B cell (primary cell): Measurements from ENCODE around the gene EGFLAM. TPM values are rescaled to one million over a fixed set of nuclear protein-coding genes. Genes with fewer than 3 reads are reported as not detected.

Source experiments
- ATAC-seq: fragments of 200-7000 bp; cut with Tn5 transposase; one replicate; pipeline ENCODE4 v1.10.0; 2021; ENCODE audit warnings: low read depth, mild to moderate bottlenecking, moderate number of reproducible peaks, moderate library complexity
- CTCF ChIA-PET: fragments of 350-600 bp; sonication (Branson Sonifier 250); formaldehyde crosslinking; loops from one replicate; lab custom pipeline; 2021; ENCODE audit warnings: antibody characterized with exemption, inconsistent platforms; lab: Charles Lee
- POLR2A ChIA-PET: fragments of 350-600 bp; sonication (Branson Sonifier 250); formaldehyde crosslinking; loops from one replicate; lab custom pipeline; 2021; ENCODE audit warnings: antibody characterized with exemption; lab: Charles Lee
- DNase-seq: peaks from one replicate; pipeline ENCODE4 v3.0.0; 2013
- H2AFZ ChIP-seq: 2 replicates; pipeline ENCODE4 v1.6.1; 2012; ENCODE audit warnings: mild to moderate bottlenecking, low read depth, low read length; ENCODE audit not compliant: insufficient read depth, poor library complexity, severe bottlenecking
- H3K27ac ChIP-seq, 2 donors: 1 replicate in 1 of 2; 2 replicates in 1 of 2; pipeline ENCODE4 v1.5.1; 2012 to 2013; ENCODE audit warnings: low read length in 2 of 2, mild to moderate bottlenecking in 2 of 2, moderate library complexity in 1 of 2
- H3K27me3 ChIP-seq, 4 experiments: fragments of 200-600 bp in 1 of 4; sonication (generic) in 1 of 4; replicated peaks in 1 of 4; 1 replicate in 2 of 4; 2 replicates in 2 of 4; pipeline versions ENCODE4 v1.6.1 to v1.7.0; 2013 to 2016; ENCODE audit warnings: low read length in 3 of 4, mild to moderate bottlenecking in 2 of 4, mixed read lengths in 1 of 4, moderate library complexity in 1 of 4; ENCODE audit not compliant: insufficient read depth in 4 of 4, control insufficient read depth in 3 of 4; ENCODE audit errors: control extremely low read depth in 1 of 4
- H3K36me3 ChIP-seq, 2 experiments: replicated peaks in 1 of 2; 1 replicate in 1 of 2; 2 replicates in 1 of 2; pipeline versions ENCODE4 v1.6.1 to v1.7.1; 2013; ENCODE audit warnings: low read length in 1 of 2; ENCODE audit not compliant: insufficient read depth in 2 of 2, control insufficient read depth in 1 of 2; ENCODE audit errors: control extremely low read depth in 1 of 2, extremely low read depth in 1 of 2
- H3K4me1 ChIP-seq, 2 donors: fragments of 200-600 bp in 1 of 2; sonication (generic) in 1 of 2; 1 replicate in 1 of 2; 2 replicates in 1 of 2; pipeline versions ENCODE4 v1.5.1 to v1.6.1; 2013 to 2017; ENCODE audit warnings: low read length in 2 of 2; ENCODE audit not compliant: control insufficient read depth in 2 of 2, insufficient read depth in 2 of 2
- H3K4me2 ChIP-seq: replicated peaks from 2 replicates; pipeline ENCODE3; 2012; ENCODE audit warnings: mild to moderate bottlenecking, low read depth, low read length; ENCODE audit not compliant: poor library complexity, severe bottlenecking
- H3K4me3 ChIP-seq, 5 experiments: fragments of 200-600 bp in 1 of 5; sonication (generic) in 1 of 5; 1 replicate in 3 of 5; 2 replicates in 2 of 5; pipeline versions ENCODE4 v1.5.1 to v1.7.0; 2011 to 2016; ENCODE audit warnings: low read length in 4 of 5, mild to moderate bottlenecking in 4 of 5, low read depth in 2 of 5, control low read depth in 1 of 5, moderate library complexity in 1 of 5; ENCODE audit not compliant: insufficient read depth in 1 of 5; ENCODE audit errors: control extremely low read depth in 1 of 5, extremely low read depth in 1 of 5
- H3K79me2 ChIP-seq: fragments of 200-600 bp; sonication (generic); one replicate; pipeline ENCODE4 v1.6.0; 2016; ENCODE audit warnings: low read length; ENCODE audit not compliant: control insufficient read depth, insufficient read depth
- H3K9ac ChIP-seq: fragments of 200-600 bp; sonication (generic); 2 replicates; pipeline ENCODE4 v1.6.1; 2017; ENCODE audit warnings: mild to moderate bottlenecking, low read length, moderate library complexity
- H3K9me3 ChIP-seq, 3 donors: one replicate each; pipeline versions ENCODE4 v1.6.1 to v1.7.1; 2013; ENCODE audit warnings: low read length in 2 of 3; ENCODE audit not compliant: control insufficient read depth in 2 of 3, insufficient read depth in 1 of 3; ENCODE audit errors: control extremely low read depth in 1 of 3
- H4K20me1 ChIP-seq: 2 replicates; pipeline ENCODE4 v1.6.0; 2012; ENCODE audit warnings: mild to moderate bottlenecking, low read length; ENCODE audit not compliant: insufficient read depth, control insufficient read depth, poor library complexity, severe bottlenecking
- H3K27ac Mint-ChIP-seq: one replicate; pipeline ENCODE4 v1.8.0; 2021; ENCODE audit warnings: mixed read lengths
- H3K27me3 Mint-ChIP-seq: one replicate; pipeline ENCODE4 v1.8.0; 2021; ENCODE audit warnings: mixed read lengths
- H3K4me1 Mint-ChIP-seq: one replicate; pipeline ENCODE4 v1.8.0; 2021; ENCODE audit warnings: mixed read lengths
- H3K4me3 Mint-ChIP-seq: one replicate; pipeline ENCODE4 v1.8.0; 2021; ENCODE audit warnings: mixed read lengths
- H3K9me3 Mint-ChIP-seq: one replicate; pipeline ENCODE4 v1.8.0; 2022; ENCODE audit warnings: mixed read lengths; ENCODE audit not compliant: insufficient read depth
- EZH2 ChIP-seq: IDR thresholded peaks from 2 replicates; pipeline ENCODE4 v1.6.1; 2012; ENCODE audit warnings: borderline replicate concordance, low read depth, mild to moderate bottlenecking, moderate library complexity, low read length; ENCODE audit not compliant: insufficient read depth, poor library complexity, severe bottlenecking
- WGBS: methylation state at CpG from one replicate; pipeline ENCODE4 v1.1.5; 2013; ENCODE audit warnings: missing lambda C conversion rate; ENCODE audit not compliant: insufficient coverage; 5-methylcytosine and 5-hydroxymethylcytosine counted together
- intact Hi-C: fragments of 100-400 bp; cut with micrococcal nuclease; formaldehyde crosslinking; loops from one replicate; pipeline ENCODE4 v1.10.0; 2022
- polyA plus RNA-seq: library from polyadenylated mRNA; depleted of rRNA; stranded (reverse); fragments of >200 nt; gene quantifications from 2 replicates; pipeline ENCODE4 v1.2.3, GENCODE V29; 2012
- total RNA-seq, 2 donors: library from RNA; stranded (reverse); fragments of 120-200 nt in 1 of 2; gene quantifications; 1 replicate in 1 of 2; 2 replicates in 1 of 2; pipeline versions ENCODE4 v1.2.3 to v1.2.4, GENCODE V29; 2013 to 2022
- TF ChIP-seq, protein P1 (sequence below): fragments of 200-600 bp; IDR thresholded peaks from one replicate; pipeline ENCODE4 v1.8.0; 2022; ENCODE audit warnings: antibody characterized with exemption, mild to moderate bottlenecking

EGFLAM gene
- total and polyA plus RNA-seq, 2 donors (not counting 1 experiment from before 2014, with no cell fraction given): not detected

DNA sequence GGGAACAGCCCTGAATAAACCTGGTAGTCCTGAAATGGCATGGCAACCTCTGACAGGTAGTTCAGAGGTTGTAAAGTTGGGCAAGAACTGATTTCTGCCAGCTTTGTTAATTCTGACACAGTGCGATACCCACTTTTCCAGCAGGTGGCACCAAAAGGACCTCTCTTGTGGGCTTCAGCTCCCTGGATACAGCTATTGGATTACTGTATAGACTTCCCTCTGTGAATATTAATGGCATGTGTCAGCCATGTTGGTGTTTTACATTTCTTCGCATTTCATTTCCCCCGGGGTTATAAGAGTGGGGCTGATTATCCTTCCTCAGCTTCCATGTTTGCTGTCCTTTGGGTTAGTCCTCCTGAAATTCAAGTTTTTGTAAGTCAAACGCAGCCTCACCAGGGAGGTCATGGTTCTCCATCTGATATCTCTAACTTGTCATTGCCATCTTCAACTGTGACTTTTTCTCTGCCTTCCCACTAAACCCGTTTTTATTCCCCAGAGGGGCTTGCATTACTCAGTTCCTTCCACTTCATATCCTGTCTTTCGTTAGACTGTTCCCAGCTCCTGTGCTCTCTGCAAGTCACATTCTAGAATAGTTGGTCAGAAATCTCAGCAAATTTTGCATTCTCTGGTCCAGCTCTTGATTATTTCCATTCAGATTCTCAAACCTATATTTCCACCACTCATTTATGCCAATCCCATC, 162.5 kb downstream of the EGFLAM start:
- Histone ChIP-seq H3K79me2 (no peaks in the 10 kb centered on the region), H3K9me3 (no peaks in the 10 kb centered on the region), H3K9ac (no peak overlapping the region), H3K4me3 (no peak overlapping the region), H3K27me3 (peaks cover 0 to 16% (median 0%) of the 10 kb centered on the region in 4 experiments), H3K4me2 (no peak overlapping the region), H4K20me1 (no peaks in the 10 kb centered on the region), H2AFZ (no peak overlapping the region), H3K27ac (no peak overlapping the region), H3K4me1 (no peaks in the 10 kb centered on the region), H3K36me3 (no peaks in the 10 kb centered on the region)
- intact Hi-C loops: no loop called here
- 39% methylated on average over 6 of the region's 6 CpGs for WGBS
- Mint-ChIP-seq H3K4me3 (no peak overlapping the region), H3K27ac (no peak overlapping the region), H3K27me3 (peaks cover 45% of the 10 kb centered on the region), H3K9me3 (no peaks in the 10 kb centered on the region), H3K4me1 (no peaks in the 10 kb centered on the region)
- ChIA-PET POLR2A (no interaction called here), CTCF (interaction anchor here (0.7 to 2.1 kb wide), 4 partner anchors 11 to 21 kb away, joined by 3 to 11 read pairs (median 4); no protein-coding TSS in a partner anchor)
- ATAC-seq: no peak
- TF ChIP-seq, protein P1, sequence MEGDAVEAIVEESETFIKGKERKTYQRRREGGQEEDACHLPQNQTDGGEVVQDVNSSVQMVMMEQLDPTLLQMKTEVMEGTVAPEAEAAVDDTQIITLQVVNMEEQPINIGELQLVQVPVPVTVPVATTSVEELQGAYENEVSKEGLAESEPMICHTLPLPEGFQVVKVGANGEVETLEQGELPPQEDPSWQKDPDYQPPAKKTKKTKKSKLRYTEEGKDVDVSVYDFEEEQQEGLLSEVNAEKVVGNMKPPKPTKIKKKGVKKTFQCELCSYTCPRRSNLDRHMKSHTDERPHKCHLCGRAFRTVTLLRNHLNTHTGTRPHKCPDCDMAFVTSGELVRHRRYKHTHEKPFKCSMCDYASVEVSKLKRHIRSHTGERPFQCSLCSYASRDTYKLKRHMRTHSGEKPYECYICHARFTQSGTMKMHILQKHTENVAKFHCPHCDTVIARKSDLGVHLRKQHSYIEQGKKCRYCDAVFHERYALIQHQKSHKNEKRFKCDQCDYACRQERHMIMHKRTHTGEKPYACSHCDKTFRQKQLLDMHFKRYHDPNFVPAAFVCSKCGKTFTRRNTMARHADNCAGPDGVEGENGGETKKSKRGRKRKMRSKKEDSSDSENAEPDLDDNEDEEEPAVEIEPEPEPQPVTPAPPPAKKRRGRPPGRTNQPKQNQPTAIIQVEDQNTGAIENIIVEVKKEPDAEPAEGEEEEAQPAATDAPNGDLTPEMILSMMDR: peak; percentile 49
- no peak for TF ChIP-seq EZH2
- DNase-seq: peak; percentile 11

- ATAC-seq (no peak), DNase-seq (no peak)
- intact Hi-C loops: no loop called here
- Histone ChIP-seq H3K27ac (no peak overlapping the region), H3K79me2 (no peaks in the 10 kb centered on the region), H3K9ac (no peak overlapping the region), H3K36me3 (no peaks in the 10 kb centered on the region), H3K9me3 (no peaks in the 10 kb centered on the region), H3K4me1 (no peaks in the 10 kb centered on the region), H4K20me1 (no peaks in the 10 kb centered on the region), H3K4me2 (no peak overlapping the region), H3K27me3 (peaks cover 0 to 21% (median under 1%) of the 10 kb centered on the region in 4 experiments), H2AFZ (no peak overlapping the region), H3K4me3 (no peak overlapping the region)
- peaks cover 45% of the 10 kb centered on the region for H3K27me3 Mint-ChIP-seq
- H3K9me3 Mint-ChIP-seq: no peaks in the 10 kb centered on the region
- TF ChIP-seq EZH2: no peak
- TF ChIP-seq, protein P1: no peak
- WGBS: 87% methylated on average over 1 of the region's 1 CpG
- ChIA-PET POLR2A (no interaction called here), CTCF (interaction anchor here (1.6 kb wide), 1 partner anchor 19 kb away, joined by 8 read pairs; no protein-coding TSS in a partner anchor)
- H3K27ac Mint-ChIP-seq: no peak overlapping the region
- no peak overlapping the region for H3K4me3 Mint-ChIP-seq
- H3K4me1 Mint-ChIP-seq: no peaks in the 10 kb centered on the region
Measured at GRCh38 chr5:38422622-38423021, 164.3 kb downstream of the EGFLAM start.
